GM19372 (cell line): ENCODE data around the gene ALDH8A1.

Experiments
- ATAC-seq: cut with Tn5 transposase; IDR thresholded peaks from one replicate; pipeline ENCODE4 v1.9.1; 2021; ENCODE audit warnings: mild to moderate bottlenecking, low read depth, moderate library complexity; ENCODE audit not compliant: unreplicated experiment

ALDH8A1 gene

GRCh38 chr6:134878136-134878535, 71.8 kb downstream of the ALDH8A1 start:
- no peak for ATAC-seq

DNA sequence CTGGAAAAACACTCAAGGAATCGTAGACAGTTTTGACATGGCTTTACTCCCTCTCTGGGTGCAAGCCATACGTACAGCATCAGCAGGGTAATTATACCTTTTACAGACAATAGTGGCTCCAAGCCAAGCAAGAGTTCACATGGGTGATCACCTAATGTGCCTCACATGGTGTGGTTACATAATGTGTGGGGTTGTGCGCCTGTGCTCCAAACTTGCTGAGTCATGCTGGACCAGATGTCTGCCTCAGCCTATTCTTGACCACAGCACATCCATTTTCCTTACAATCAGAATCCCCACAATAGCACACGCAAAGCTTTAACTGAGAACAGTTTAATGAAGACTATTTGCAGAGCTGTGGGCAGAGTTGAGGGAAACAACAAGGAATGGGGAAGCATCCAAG, 74.5 kb downstream of the ALDH8A1 start:
- ATAC-seq: no peak

- no peak for ATAC-seq
Measured at GRCh38 chr6:134873500-134874388, 76.2 kb downstream of the ALDH8A1 start.

DNA sequence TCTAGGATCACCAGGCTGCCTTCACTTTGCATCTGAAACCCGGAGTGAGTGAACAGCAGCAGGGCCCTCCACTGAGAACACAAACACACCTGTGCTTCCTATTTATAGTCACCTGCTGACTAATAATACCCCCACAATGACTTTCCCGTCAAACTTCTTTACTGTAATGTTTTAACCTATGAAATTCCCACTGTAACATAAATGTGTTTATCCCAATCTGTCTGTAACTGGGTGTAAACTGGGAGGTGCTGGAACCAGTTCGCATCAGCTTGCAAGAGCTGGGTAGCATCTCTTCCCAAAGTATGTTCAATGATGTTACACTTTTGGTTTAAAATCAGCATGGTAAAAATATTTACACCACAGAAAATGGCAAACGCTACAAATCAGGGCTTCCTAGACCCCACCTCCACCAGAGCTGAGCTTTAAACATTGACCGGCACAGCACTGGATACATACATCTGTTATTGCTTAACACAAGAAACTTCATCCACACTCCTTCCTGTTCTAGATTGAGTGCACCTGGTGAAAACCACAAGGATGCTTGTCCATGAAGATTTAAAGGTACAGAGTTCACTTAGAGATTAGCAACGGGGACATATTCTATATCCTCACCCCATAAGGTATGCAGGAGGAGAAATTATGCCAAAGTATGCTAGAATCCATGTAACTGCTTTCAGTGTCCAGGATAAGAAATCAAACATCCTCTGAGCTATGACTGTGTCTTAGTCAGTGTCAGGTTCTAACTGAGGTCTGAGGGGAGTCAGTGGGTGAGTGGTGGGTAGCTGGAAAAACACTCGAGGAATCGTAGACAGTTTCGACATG, 79.0 kb downstream of the ALDH8A1 start:
- ATAC-seq: peak; percentile 83

- no peak for ATAC-seq
Measured at GRCh38 chr6:134868812-134869211, 81.1 kb downstream of the ALDH8A1 start.
